ENCODE results near the gene METTL5. TPM values are rescaled to one million over a fixed set of nuclear protein-coding genes. Genes with fewer than 3 reads are reported as not detected.

Gene METTL5
- total RNA-seq, 1 experiment from 2014 or later: 103 TPM

DNA sequence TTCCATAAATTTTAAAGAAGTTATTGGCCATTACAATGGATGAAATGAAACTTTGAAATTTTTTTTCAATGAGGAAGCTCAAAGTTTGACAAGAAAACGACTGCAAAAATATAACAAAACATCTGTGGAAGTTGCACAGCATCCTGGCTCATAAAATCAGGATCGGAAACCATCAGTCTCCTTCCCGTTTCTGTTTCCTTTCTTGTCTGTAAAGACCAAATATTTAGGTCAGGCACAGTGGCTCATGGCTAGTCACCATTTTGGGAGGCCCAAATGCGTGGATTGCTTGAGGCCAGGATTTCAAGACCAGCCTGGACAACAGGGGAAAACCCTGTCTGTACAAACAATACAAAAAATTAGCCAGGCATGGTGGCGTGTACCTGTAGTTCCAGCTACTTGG is 53.7 kb downstream of the METTL5 start:
- intact Hi-C loops (cut with micrococcal nuclease): loop anchor here (10.0 kb wide), 1 partner anchor 656 kb away; no protein-coding TSS in a partner anchor
- ChIA-PET CTCF (interaction anchor here (0.9 kb wide), 1 partner anchor 319 kb away, joined by 3 read pairs; no protein-coding TSS in a partner anchor), RAD21 (ENCODE audit: low non-redundant PET in 1 of 2, low total read pairs in 2 of 2, uncharacterized antibody in 2 of 2, unreplicated experiment in 2 of 2) (interaction anchor here in 1 of 2 experiments (0.9 kb wide), 1 partner anchor 20 kb away, joined by 3 read pairs; no protein-coding TSS in a partner anchor), POLR2A (no interaction called here)
- Histone ChIP-seq H2AFZ (ENCODE audit: low read depth, low read length, poor library complexity, severe bottlenecking) (no peak overlapping the region), H3K4me1 (ENCODE audit: control insufficient read depth in 1 of 2, insufficient read depth in 2 of 2, low read length in 2 of 2) (no peaks in the 10 kb centered on the region; a peak in 1 of 4 replicates), H3K9me3 (ENCODE audit: control insufficient read depth in 1 of 2, insufficient read depth in 1 of 2, low read depth in 1 of 2, low read length in 2 of 2) (no peaks in the 10 kb centered on the region), H3K79me2 (ENCODE audit: insufficient read depth, low read length) (no peaks in the 10 kb centered on the region), H4K20me1 (ENCODE audit: insufficient read depth) (no peaks in the 10 kb centered on the region), H3K4me2 (ENCODE audit: low read length) (no peak overlapping the region), H3K9me2 (ENCODE audit: insufficient read depth) (no peaks in the 10 kb centered on the region), H3K4me3 (replicated peaks in 1 of 2; ENCODE audit: low read depth in 1 of 2, low read length in 2 of 2) (no peak overlapping the region), H3K27ac (ENCODE audit: low read depth, low read length) (no peak overlapping the region), H3K9ac (ENCODE audit: low read length) (no peak overlapping the region), H3K27me3 (ENCODE audit: insufficient read depth, low read length) (no peaks in the 10 kb centered on the region), H3K36me3 (ENCODE audit: control insufficient read depth in 1 of 2, insufficient read depth in 2 of 2, low read length in 2 of 2) (no peaks in the 10 kb centered on the region)
- DNase-seq (ENCODE audit: low read depth, low spot score): no peak
- TF ChIP-seq SRF (IDR thresholded peaks at IDR 0.05; ENCODE audit: low read depth) (no peak), EGR1 (IDR thresholded peaks at IDR 0.05; ENCODE audit: low read depth) (no peak)
- no peak for ATAC-seq
- BruUV-seq (replicated peaks): no TSS peak

DNA sequence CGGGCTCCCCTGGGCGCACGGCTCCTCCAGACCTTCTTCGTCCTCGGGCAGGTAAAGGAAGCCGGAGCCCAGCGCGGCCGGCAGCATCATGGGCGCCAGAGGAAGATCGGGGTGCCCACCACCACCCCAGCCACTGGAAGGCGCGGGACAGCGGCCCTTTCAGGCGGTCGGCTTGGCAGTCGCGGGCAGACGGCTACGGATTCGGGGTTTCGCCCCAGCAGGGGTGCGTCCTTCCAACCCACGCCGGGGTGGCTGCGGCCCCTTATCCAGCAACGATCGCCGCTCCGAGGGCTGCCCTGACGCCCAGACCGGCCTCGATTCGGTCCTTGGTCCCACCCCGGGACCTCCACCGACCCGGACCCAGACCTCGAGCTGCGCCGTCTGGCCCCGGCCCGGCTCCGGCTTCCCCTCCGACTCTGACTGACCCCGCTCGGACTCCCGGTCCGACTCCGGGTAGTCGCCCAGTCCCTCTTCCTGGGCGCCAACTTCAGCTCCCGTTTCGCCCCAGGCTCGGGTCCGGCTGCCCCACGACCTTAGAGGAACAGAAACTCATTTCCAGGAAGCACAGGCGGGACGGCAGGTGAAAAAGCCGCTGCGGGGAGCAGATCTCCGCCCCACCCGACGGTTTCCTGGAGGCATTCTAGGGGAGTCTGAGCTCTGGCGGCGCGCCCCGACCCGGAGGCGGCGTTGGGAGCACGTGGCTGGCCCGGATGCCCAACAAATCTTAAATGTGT is 56.3 kb downstream of the METTL5 start:
- no peak overlapping the region for H3K4me2 ChIP-seq (ENCODE audit: low read length)
- no peak overlapping the region for H3K4me3 ChIP-seq (replicated peaks in 1 of 2; ENCODE audit: low read depth in 1 of 2, low read length in 2 of 2)
- H3K27me3 ChIP-seq (ENCODE audit: insufficient read depth, low read length): no peaks in the 10 kb centered on the region
- DNase-seq (ENCODE audit: low read depth, low spot score) (no peak), ATAC-seq (no peak)
- no peak overlapping the region for H3K9ac ChIP-seq (ENCODE audit: low read length)
- H2AFZ ChIP-seq (ENCODE audit: low read depth, low read length, poor library complexity, severe bottlenecking): no peak overlapping the region
- TF ChIP-seq, protein P1, sequence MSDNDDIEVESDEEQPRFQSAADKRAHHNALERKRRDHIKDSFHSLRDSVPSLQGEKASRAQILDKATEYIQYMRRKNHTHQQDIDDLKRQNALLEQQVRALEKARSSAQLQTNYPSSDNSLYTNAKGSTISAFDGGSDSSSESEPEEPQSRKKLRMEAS (IDR thresholded peaks at IDR 0.05): no peak
- no peak for TF ChIP-seq EZH2phosphoT487 (IDR thresholded peaks at IDR 0.05; ENCODE audit: borderline replicate concordance)
- TF ChIP-seq, protein P2, sequence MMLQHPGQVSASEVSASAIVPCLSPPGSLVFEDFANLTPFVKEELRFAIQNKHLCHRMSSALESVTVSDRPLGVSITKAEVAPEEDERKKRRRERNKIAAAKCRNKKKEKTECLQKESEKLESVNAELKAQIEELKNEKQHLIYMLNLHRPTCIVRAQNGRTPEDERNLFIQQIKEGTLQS (IDR thresholded peaks at IDR 0.05): no peak
- TF ChIP-seq EGR1 (IDR thresholded peaks at IDR 0.05; ENCODE audit: low read depth): no peak
- TF ChIP-seq POLR2AphosphoS5 (IDR thresholded peaks at IDR 0.05; ENCODE audit: low read depth, low read length): no peak
- TF ChIP-seq CBX3 (IDR thresholded peaks at IDR 0.05; ENCODE audit: low read depth): no peak
- no peak for TF ChIP-seq SP1 (IDR thresholded peaks at IDR 0.05; ENCODE audit: low read depth)
- TF ChIP-seq ZNF274 (IDR thresholded peaks at IDR 0.05; ENCODE audit: low read depth, low read length): no peak
- no peaks in the 10 kb centered on the region for H3K9me3 ChIP-seq (ENCODE audit: control insufficient read depth in 1 of 2, insufficient read depth in 1 of 2, low read depth in 1 of 2, low read length in 2 of 2)
- H3K4me1 ChIP-seq (ENCODE audit: control insufficient read depth in 1 of 2, insufficient read depth in 2 of 2, low read length in 2 of 2): peaks cover 0 to 11% of the 10 kb centered on the region in 2 experiments; a peak in 3 of 4 replicates
- no peaks in the 10 kb centered on the region for H3K79me2 ChIP-seq (ENCODE audit: insufficient read depth, low read length)
- ChIA-PET RAD21 (ENCODE audit: low non-redundant PET in 1 of 2, low total read pairs in 2 of 2, uncharacterized antibody in 2 of 2, unreplicated experiment in 2 of 2) (no interaction called here), POLR2A (no interaction called here), CTCF (no interaction called here)
- BruUV-seq (replicated peaks): no TSS peak
- no peak overlapping the region for H3K27ac ChIP-seq (ENCODE audit: low read depth, low read length)
- H3K9me2 ChIP-seq (ENCODE audit: insufficient read depth): no peaks in the 10 kb centered on the region
- no peaks in the 10 kb centered on the region for H4K20me1 ChIP-seq (ENCODE audit: insufficient read depth)
- intact Hi-C loops (cut with micrococcal nuclease): no loop called here
- H3K36me3 ChIP-seq (ENCODE audit: control insufficient read depth in 1 of 2, insufficient read depth in 2 of 2, low read length in 2 of 2): no peaks in the 10 kb centered on the region
